H9 (cell line): ENCODE measurements around the gene RAB31. TPM values are rescaled to one million over a fixed set of nuclear protein-coding genes. Genes with fewer than 3 reads are reported as not detected.

Source experiments
- DNase-seq: peaks from one replicate; pipeline ENCODE4 v3.0.0-alpha.2; 2017
- H2AFZ ChIP-seq: one replicate; pipeline ENCODE4 v1.6.1; 2013; ENCODE audit warnings: mild to moderate bottlenecking, low read length, control low read depth, moderate library complexity
- H2AK5ac ChIP-seq: 2 replicates; pipeline ENCODE4 v1.6.1; 2013; ENCODE audit warnings: low read length, control low read depth, mixed read lengths; ENCODE audit not compliant: insufficient read length
- H2BK120ac ChIP-seq: one replicate; pipeline ENCODE4 v1.6.1; 2013; ENCODE audit warnings: low read depth, mild to moderate bottlenecking, low read length, control low read depth, inconsistent platforms; ENCODE audit not compliant: poor library complexity, severe bottlenecking
- H2BK12ac ChIP-seq: 2 replicates; pipeline ENCODE4 v1.6.1; 2013; ENCODE audit warnings: low read length, control low read depth, mixed read lengths, low read depth; ENCODE audit not compliant: insufficient read length
- H2BK15ac ChIP-seq: 2 replicates; pipeline ENCODE4 v1.6.1; 2013; ENCODE audit warnings: low read depth, low read length, control low read depth
- H2BK20ac ChIP-seq: one replicate; pipeline ENCODE4 v1.6.1; 2013; ENCODE audit warnings: low read depth, mild to moderate bottlenecking, low read length, control low read depth, inconsistent platforms; ENCODE audit not compliant: poor library complexity, severe bottlenecking
- H2BK5ac ChIP-seq: 2 replicates; pipeline ENCODE4 v1.6.1; 2013; ENCODE audit warnings: low read length, control low read depth, mixed read lengths; ENCODE audit not compliant: insufficient read length
- H3K14ac ChIP-seq: 2 replicates; pipeline ENCODE4 v1.6.1; 2013; ENCODE audit warnings: low read length, control low read depth; ENCODE audit not compliant: insufficient read depth
- H3K18ac ChIP-seq: 2 replicates; pipeline ENCODE4 v1.6.1; 2013; ENCODE audit warnings: low read depth, mild to moderate bottlenecking, mixed read lengths, low read length, control low read depth; ENCODE audit not compliant: insufficient read length
- H3K23ac ChIP-seq: 2 replicates; pipeline ENCODE4 v1.6.1; 2013; ENCODE audit warnings: low read length, control low read depth, mixed read lengths, low read depth; ENCODE audit not compliant: insufficient read length
- H3K23me2 ChIP-seq: 2 replicates; pipeline ENCODE4 v1.6.1; 2013; ENCODE audit warnings: low read depth, mild to moderate bottlenecking, mixed read lengths, low read length, control low read depth; ENCODE audit not compliant: insufficient read length, poor library complexity, severe bottlenecking
- H3K27ac ChIP-seq: 2 replicates; pipeline ENCODE4 v1.5.1; 2013; ENCODE audit warnings: low read length, control low read depth, mixed read lengths, low read depth; ENCODE audit not compliant: insufficient read length
- H3K27me3 ChIP-seq: 2 replicates; pipeline ENCODE4 v1.6.1; 2013; ENCODE audit warnings: low read length, control low read depth, inconsistent platforms; ENCODE audit not compliant: insufficient read depth
- H3K4ac ChIP-seq: 2 replicates; pipeline ENCODE4 v1.6.1; 2013; ENCODE audit warnings: low read depth, mild to moderate bottlenecking, control low read depth, inconsistent platforms, low read length, moderate library complexity
- H3K4me1 ChIP-seq: 2 replicates; pipeline ENCODE4 v1.6.1; 2013; ENCODE audit warnings: low read length, control low read depth, inconsistent platforms; ENCODE audit not compliant: insufficient read depth
- H3K4me2 ChIP-seq: 2 replicates; pipeline ENCODE4 v1.6.1; 2013; ENCODE audit warnings: low read length, control low read depth, mixed read lengths; ENCODE audit not compliant: insufficient read length, insufficient read depth
- H3K56ac ChIP-seq: 2 replicates; pipeline ENCODE4 v1.6.1; 2013; ENCODE audit warnings: low read depth, mild to moderate bottlenecking, mixed read lengths, low read length, control low read depth; ENCODE audit not compliant: insufficient read length
- H3K79me1 ChIP-seq: 2 replicates; pipeline ENCODE4 v1.6.1; 2013; ENCODE audit warnings: low read depth, mild to moderate bottlenecking, moderate library complexity, low read length, control low read depth, inconsistent platforms; ENCODE audit not compliant: insufficient read depth, poor library complexity, severe bottlenecking
- H3K79me2 ChIP-seq: 2 replicates; pipeline ENCODE4 v1.6.1; 2013; ENCODE audit warnings: low read length, control low read depth, inconsistent platforms; ENCODE audit not compliant: insufficient read depth
- H3K9ac ChIP-seq: 2 replicates; pipeline ENCODE4 v1.6.1; 2013; ENCODE audit warnings: low read length, control low read depth, mixed read lengths; ENCODE audit not compliant: insufficient read length; ENCODE audit errors: extremely low read depth
- H3K9me3 ChIP-seq: one replicate; pipeline ENCODE4 v1.6.1; 2013; ENCODE audit warnings: low read depth, low read length, inconsistent platforms; ENCODE audit not compliant: control insufficient read depth
- H3T11ph ChIP-seq: one replicate; pipeline ENCODE4 v1.6.1; 2013; ENCODE audit warnings: mild to moderate bottlenecking, low read length, control low read depth, inconsistent platforms
- H4K20me1 ChIP-seq: one replicate; pipeline ENCODE4 v1.6.1; 2013; ENCODE audit not compliant: control insufficient read depth, insufficient read length, insufficient read depth
- H4K5ac ChIP-seq: 2 replicates; pipeline ENCODE4 v1.6.1; 2013; ENCODE audit warnings: low read depth, mild to moderate bottlenecking, mixed read lengths, low read length, control low read depth; ENCODE audit not compliant: insufficient read length
- H4K8ac ChIP-seq: replicated peaks from 2 replicates; pipeline ENCODE4 v1.6.1; 2013; ENCODE audit warnings: low read length, control low read depth, mixed read lengths, low read depth; ENCODE audit not compliant: insufficient read length
- H4K91ac ChIP-seq: 2 replicates; pipeline ENCODE4 v1.6.1; 2013; ENCODE audit warnings: low read depth, mild to moderate bottlenecking, moderate library complexity, mixed read lengths, low read length, control low read depth; ENCODE audit not compliant: insufficient read length
- H3K27ac Mint-ChIP-seq, 3 experiments: 2 replicates in 2 of 3; 3 replicates in 1 of 3; pipeline ENCODE4 v1.8.0; 2020 to 2021; ENCODE audit warnings: mixed read lengths in 3 of 3, mild to moderate bottlenecking in 1 of 3, moderate library complexity in 1 of 3
- H3K27me3 Mint-ChIP-seq: 2 replicates; pipeline ENCODE4 v1.8.0; 2021; ENCODE audit warnings: low read depth, mild to moderate bottlenecking, moderate library complexity, mixed read lengths
- H3K36me3 Mint-ChIP-seq, 3 experiments: 2 replicates in 2 of 3; 3 replicates in 1 of 3; pipeline ENCODE4 v1.8.0; 2020 to 2021; ENCODE audit warnings: low read depth in 3 of 3, mixed read lengths in 3 of 3; ENCODE audit not compliant: insufficient read depth in 1 of 3
- H3K4me1 Mint-ChIP-seq, 2 experiments: 2 replicates each; pipeline ENCODE4 v1.8.0; 2020; ENCODE audit warnings: mixed read lengths in 2 of 2
- H3K4me3 Mint-ChIP-seq, 2 experiments: 2 replicates in 1 of 2; 3 replicates in 1 of 2; pipeline ENCODE4 v1.8.0; 2020 to 2021; ENCODE audit warnings: mild to moderate bottlenecking in 2 of 2, mixed read lengths in 2 of 2, moderate library complexity in 1 of 2
- H3K9me3 Mint-ChIP-seq, 2 experiments: 2 replicates in 1 of 2; 3 replicates in 1 of 2; pipeline ENCODE4 v1.8.0; 2020; ENCODE audit warnings: mild to moderate bottlenecking in 2 of 2, mixed read lengths in 2 of 2, moderate library complexity in 1 of 2
- WGBS: extraction: QIAGEN DNeasy Blood & Tissue Kit; methylation state at CpG from one replicate; pipeline ENCODE4 v1.1.7; 2013; ENCODE audit warnings: missing lambda C conversion rate, low lambda C conversion rate, mixed read lengths; ENCODE audit not compliant: insufficient read length; ENCODE audit errors: extremely low coverage; 5-methylcytosine and 5-hydroxymethylcytosine counted together
- total RNA-seq: library from RNA; stranded (reverse); gene quantifications from 2 replicates; pipeline ENCODE4 v1.2.1, GENCODE V29; 2021
- TF ChIP-seq, protein P1 (sequence below): fragments of 200-600 bp; sonication (generic); conservative IDR thresholded peaks from 3 replicates; pipeline ENCODE4 v1.8.0; 2021; ENCODE audit warnings: antibody characterized with exemption, mild to moderate bottlenecking

The RAB31 gene
- total RNA-seq, 1 experiment from 2014 or later, result 22.4 TPM

DNA sequence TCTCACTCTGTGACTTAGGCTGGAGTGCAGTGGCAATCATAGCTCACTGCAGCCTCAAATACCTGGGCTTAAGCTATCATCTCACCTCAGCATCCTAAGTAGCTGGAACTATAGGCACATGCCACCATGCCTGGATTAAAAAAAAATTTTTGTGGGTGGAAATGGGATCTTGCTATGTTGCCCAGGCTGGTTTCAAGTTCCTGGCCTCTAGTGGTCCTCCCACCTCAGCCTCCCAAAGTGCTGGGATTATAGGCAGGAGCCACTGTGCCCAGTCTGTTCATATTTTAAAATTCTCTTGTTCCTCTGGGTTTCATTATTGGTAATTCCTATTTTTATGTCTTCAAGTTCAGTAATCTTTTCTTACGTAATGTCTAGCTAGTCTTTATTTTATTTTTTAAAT lies 25.5 kb upstream of the RAB31 start:
- WGBS, result no CpG with 5 or more reads among the region's 1 CpG

More for the DNA sequence above, 25.5 kb upstream of the RAB31 start:
- Histone ChIP-seq H4K91ac (no peak overlapping the region), H2BK120ac (no peak overlapping the region), H4K5ac (no peak overlapping the region), H3K79me1 (no peaks in the 10 kb centered on the region), H3K9me3 (no peaks in the 10 kb centered on the region), H2BK5ac (no peak overlapping the region), H3T11ph (no peak overlapping the region), H3K27me3 (no peaks in the 10 kb centered on the region), H3K23me2 (no peaks in the 10 kb centered on the region), H3K9ac (no peak overlapping the region), H3K23ac (no peak overlapping the region), H2BK20ac (no peak overlapping the region), H3K4me2 (no peak overlapping the region), H2BK15ac (no peak overlapping the region), H2BK12ac (no peak overlapping the region), H4K8ac (no peak overlapping the region), H4K20me1 (no peaks in the 10 kb centered on the region), H3K4ac (no peak overlapping the region), H3K18ac (no peak overlapping the region), H3K4me1 (no peaks in the 10 kb centered on the region), H2AFZ (no peak overlapping the region), H3K27ac (no peak overlapping the region), H2AK5ac (no peak overlapping the region), H3K14ac (no peak overlapping the region), H3K79me2 (no peaks in the 10 kb centered on the region), H3K56ac (no peak overlapping the region)
- Mint-ChIP-seq H3K36me3 (no peaks in the 10 kb centered on the region; a peak in 1 of 7 replicates), H3K9me3 (no peaks in the 10 kb centered on the region), H3K27me3 (peaks cover 2% of the 10 kb centered on the region), H3K4me3 (no peak overlapping the region), H3K4me1 (peaks cover 11 to 12% of the 10 kb centered on the region in 2 experiments), H3K27ac (no peak overlapping the region)
- no peak for DNase-seq
- TF ChIP-seq, protein P1, sequence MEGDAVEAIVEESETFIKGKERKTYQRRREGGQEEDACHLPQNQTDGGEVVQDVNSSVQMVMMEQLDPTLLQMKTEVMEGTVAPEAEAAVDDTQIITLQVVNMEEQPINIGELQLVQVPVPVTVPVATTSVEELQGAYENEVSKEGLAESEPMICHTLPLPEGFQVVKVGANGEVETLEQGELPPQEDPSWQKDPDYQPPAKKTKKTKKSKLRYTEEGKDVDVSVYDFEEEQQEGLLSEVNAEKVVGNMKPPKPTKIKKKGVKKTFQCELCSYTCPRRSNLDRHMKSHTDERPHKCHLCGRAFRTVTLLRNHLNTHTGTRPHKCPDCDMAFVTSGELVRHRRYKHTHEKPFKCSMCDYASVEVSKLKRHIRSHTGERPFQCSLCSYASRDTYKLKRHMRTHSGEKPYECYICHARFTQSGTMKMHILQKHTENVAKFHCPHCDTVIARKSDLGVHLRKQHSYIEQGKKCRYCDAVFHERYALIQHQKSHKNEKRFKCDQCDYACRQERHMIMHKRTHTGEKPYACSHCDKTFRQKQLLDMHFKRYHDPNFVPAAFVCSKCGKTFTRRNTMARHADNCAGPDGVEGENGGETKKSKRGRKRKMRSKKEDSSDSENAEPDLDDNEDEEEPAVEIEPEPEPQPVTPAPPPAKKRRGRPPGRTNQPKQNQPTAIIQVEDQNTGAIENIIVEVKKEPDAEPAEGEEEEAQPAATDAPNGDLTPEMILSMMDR, result no peak
